ENCODE results near the gene DIPK1A.

GRCh38 chr1:92870591-92870990, 90.7 kb downstream of the DIPK1A start:
- TF ChIP-seq, protein P1, sequence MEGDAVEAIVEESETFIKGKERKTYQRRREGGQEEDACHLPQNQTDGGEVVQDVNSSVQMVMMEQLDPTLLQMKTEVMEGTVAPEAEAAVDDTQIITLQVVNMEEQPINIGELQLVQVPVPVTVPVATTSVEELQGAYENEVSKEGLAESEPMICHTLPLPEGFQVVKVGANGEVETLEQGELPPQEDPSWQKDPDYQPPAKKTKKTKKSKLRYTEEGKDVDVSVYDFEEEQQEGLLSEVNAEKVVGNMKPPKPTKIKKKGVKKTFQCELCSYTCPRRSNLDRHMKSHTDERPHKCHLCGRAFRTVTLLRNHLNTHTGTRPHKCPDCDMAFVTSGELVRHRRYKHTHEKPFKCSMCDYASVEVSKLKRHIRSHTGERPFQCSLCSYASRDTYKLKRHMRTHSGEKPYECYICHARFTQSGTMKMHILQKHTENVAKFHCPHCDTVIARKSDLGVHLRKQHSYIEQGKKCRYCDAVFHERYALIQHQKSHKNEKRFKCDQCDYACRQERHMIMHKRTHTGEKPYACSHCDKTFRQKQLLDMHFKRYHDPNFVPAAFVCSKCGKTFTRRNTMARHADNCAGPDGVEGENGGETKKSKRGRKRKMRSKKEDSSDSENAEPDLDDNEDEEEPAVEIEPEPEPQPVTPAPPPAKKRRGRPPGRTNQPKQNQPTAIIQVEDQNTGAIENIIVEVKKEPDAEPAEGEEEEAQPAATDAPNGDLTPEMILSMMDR (IDR thresholded peaks at IDR 0.05), result no peak
- TF ChIP-seq MAFK (IDR thresholded peaks at IDR 0.05; ENCODE audit: partially characterized antibody) (no peak), POLR2A (IDR thresholded peaks at IDR 0.05; ENCODE audit: low read length) (no peak), ESRRA (IDR thresholded peaks at IDR 0.05; ENCODE audit: borderline replicate concordance, low read length) (no peak), EP300 (IDR thresholded peaks at IDR 0.05) (no peak), RAD21 (conservative IDR thresholded peaks at IDR 0.05 in 1 of 2, IDR thresholded peaks at IDR 0.05 in 1 of 2) (no peak), ZFP36 (IDR thresholded peaks at IDR 0.05; ENCODE audit: borderline replicate concordance, partially characterized antibody) (no peak), HES2 (IDR thresholded peaks at IDR 0.05) (no peak), TFCP2L1 (CRISPR knock-in tag; IDR thresholded peaks at IDR 0.05) (no peak)
- TF ChIP-seq, protein P2, sequence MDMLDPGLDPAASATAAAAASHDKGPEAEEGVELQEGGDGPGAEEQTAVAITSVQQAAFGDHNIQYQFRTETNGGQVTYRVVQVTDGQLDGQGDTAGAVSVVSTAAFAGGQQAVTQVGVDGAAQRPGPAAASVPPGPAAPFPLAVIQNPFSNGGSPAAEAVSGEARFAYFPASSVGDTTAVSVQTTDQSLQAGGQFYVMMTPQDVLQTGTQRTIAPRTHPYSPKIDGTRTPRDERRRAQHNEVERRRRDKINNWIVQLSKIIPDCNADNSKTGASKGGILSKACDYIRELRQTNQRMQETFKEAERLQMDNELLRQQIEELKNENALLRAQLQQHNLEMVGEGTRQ (IDR thresholded peaks at IDR 0.05), result no peak
- TF ChIP-seq, protein P3, sequence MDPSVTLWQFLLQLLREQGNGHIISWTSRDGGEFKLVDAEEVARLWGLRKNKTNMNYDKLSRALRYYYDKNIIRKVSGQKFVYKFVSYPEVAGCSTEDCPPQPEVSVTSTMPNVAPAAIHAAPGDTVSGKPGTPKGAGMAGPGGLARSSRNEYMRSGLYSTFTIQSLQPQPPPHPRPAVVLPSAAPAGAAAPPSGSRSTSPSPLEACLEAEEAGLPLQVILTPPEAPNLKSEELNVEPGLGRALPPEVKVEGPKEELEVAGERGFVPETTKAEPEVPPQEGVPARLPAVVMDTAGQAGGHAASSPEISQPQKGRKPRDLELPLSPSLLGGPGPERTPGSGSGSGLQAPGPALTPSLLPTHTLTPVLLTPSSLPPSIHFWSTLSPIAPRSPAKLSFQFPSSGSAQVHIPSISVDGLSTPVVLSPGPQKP (IDR thresholded peaks at IDR 0.05; ENCODE audit: low read depth, low read length), result no peak
- TF ChIP-seq, protein P4, sequence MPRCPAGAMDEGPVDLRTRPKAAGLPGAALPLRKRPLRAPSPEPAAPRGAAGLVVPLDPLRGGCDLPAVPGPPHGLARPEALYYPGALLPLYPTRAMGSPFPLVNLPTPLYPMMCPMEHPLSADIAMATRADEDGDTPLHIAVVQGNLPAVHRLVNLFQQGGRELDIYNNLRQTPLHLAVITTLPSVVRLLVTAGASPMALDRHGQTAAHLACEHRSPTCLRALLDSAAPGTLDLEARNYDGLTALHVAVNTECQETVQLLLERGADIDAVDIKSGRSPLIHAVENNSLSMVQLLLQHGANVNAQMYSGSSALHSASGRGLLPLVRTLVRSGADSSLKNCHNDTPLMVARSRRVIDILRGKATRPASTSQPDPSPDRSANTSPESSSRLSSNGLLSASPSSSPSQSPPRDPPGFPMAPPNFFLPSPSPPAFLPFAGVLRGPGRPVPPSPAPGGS (IDR thresholded peaks at IDR 0.05), result no peak
